Activated T-cell treated with anti-CD3 and anti-CD28 coated beads, Interleukin-2, amount 50 U/mL, for 4 hours (primary cell): ENCODE measurements around the gene ATE1. TPM values are rescaled to one million over a fixed set of nuclear protein-coding genes. Genes with fewer than 3 reads are reported as not detected.
"Not testable (repeated sequence)": the region's sequence is repeated elsewhere in the genome, so short reads cannot be mapped to it uniquely, and the experiment has no call there.

Source experiments
- ATAC-seq, 2 donors: fragments of 200-7000 bp; cut with Tn5 transposase; one replicate each; pipeline ENCODE4 v1.10.0; 2021
- DNase-seq: peaks from one replicate; pipeline ENCODE4 v3.0.0-alpha.2; 2020
- H3K27me3 Mint-ChIP-seq: one replicate; pipeline ENCODE4 v1.8.0; 2021; ENCODE audit warnings: low read depth, mixed read lengths
- H3K36me3 Mint-ChIP-seq: one replicate; pipeline ENCODE4 v1.8.0; 2022; ENCODE audit warnings: mixed read lengths; ENCODE audit not compliant: insufficient read depth
- H3K4me1 Mint-ChIP-seq: one replicate; pipeline ENCODE4 v1.8.0; 2021; ENCODE audit warnings: low read depth, mixed read lengths
- H3K4me3 Mint-ChIP-seq: one replicate; pipeline ENCODE4 v1.8.0; 2021; ENCODE audit warnings: mild to moderate bottlenecking, moderate library complexity, mixed read lengths
- H3K9me3 Mint-ChIP-seq: one replicate; pipeline ENCODE4 v1.8.0; 2021; ENCODE audit warnings: mixed read lengths
- total RNA-seq, 3 donors: library from RNA; stranded (reverse); gene quantifications; one replicate each; pipeline ENCODE4 v1.2.1, GENCODE V29; 2021

ATE1 gene
- total RNA-seq, 3 donors from 2014 or later, result 33.6 to 41.2 (median 38.5) TPM

DNA sequence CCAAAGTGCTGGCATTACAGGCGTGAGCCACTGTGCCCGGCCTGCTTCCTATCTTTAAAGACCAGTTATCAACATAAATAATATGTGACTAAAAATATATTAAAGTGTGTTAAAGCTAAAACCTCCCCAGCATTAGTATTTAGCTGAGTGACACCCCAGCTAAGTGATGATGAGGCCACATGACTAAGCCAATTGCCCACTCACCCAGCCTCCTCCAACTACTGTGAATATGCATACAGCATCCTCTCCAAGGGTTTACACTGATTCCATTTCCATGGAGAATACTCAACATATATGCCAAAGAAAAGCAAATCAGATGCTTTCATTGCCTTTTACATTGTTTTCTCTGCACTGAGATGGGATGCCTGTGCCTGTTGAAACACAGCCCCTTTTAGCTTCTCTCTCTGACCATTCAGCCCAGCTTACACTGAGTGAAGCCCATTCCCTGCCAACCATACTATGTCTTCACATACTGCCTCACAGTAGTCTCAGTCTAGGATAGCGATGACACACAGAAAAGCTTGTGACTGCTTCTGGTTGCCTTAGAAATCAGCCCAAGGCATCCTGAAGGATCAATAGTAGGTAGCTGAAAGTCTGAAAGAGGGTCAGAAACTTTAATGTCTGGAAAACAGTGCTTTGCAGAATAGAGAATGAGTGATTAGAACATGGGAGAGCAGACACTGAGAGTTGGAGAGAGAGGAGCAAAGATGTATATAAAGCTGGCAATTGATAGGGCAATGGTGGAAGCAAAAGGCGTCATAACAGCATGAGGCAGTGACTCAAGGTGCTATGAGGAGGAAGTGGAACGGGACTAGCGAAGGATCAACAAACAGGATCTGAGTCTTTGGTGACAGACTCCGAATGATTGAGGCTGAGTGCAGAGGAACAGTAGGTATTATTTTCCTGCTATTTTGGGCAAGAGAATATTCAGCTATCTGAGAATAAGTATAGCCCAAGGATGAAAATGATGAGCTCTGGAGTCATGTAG lies 19.8 kb upstream of the ATE1 start:
- ATAC-seq, result no peak
- H3K27me3 Mint-ChIP-seq, result no peaks in the 10 kb centered on the region
- no peak for DNase-seq

GRCh38 chr10:121942749-121943416 lies 15.1 kb upstream of the ATE1 start:
- no peak for ATAC-seq
- Mint-ChIP-seq H3K27me3 (peaks cover 8% of the 10 kb centered on the region), H3K4me1 (no peaks in the 10 kb centered on the region), H3K9me3 (no peaks in the 10 kb centered on the region), H3K4me3 (no peak overlapping the region), H3K36me3 (no peaks in the 10 kb centered on the region)
- no peak for DNase-seq

More for the DNA sequence above, 19.8 kb upstream of the ATE1 start:
- Mint-ChIP-seq H3K4me1 (no peaks in the 10 kb centered on the region), H3K9me3 (no peaks in the 10 kb centered on the region), H3K4me3 (no peak overlapping the region), H3K36me3 (peaks cover 6% of the 10 kb centered on the region)

- Mint-ChIP-seq H3K9me3 (no peaks in the 10 kb centered on the region), H3K4me3 (no peak overlapping the region), H3K36me3 (no peaks in the 10 kb centered on the region), H3K27me3 (peaks cover 8% of the 10 kb centered on the region), H3K4me1 (no peaks in the 10 kb centered on the region)
- ATAC-seq (no peak), DNase-seq (no peak)
Observed at GRCh38 chr10:121941532-121941931, 13.7 kb upstream of the ATE1 start.

DNA sequence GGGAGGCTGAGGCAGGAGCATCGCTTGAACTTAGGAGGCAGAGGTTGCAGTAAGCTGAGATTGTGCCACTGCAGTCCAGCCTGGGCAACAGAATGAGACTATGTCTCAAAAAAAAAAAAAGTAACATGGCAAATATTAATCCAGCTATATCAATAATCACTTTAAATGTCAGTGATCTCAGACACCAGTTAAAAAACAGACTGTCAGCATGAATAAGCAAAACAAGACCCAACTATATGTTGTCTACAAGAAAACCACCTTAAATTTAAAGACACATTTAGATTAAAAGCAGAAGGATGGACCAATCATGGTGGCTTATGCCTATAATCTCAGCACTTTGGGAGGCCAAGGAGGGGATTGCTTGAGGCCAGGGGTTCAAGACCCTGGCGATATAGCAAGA lies 8.5 kb upstream of the ATE1 start:
- Mint-ChIP-seq H3K27me3 (peaks cover 8% of the 10 kb centered on the region), H3K4me1 (no peaks in the 10 kb centered on the region), H3K4me3 (no peak overlapping the region), H3K36me3 (no peaks in the 10 kb centered on the region), H3K9me3 (no peaks in the 10 kb centered on the region)
- no peak for ATAC-seq
- DNase-seq, result no peak

DNA sequence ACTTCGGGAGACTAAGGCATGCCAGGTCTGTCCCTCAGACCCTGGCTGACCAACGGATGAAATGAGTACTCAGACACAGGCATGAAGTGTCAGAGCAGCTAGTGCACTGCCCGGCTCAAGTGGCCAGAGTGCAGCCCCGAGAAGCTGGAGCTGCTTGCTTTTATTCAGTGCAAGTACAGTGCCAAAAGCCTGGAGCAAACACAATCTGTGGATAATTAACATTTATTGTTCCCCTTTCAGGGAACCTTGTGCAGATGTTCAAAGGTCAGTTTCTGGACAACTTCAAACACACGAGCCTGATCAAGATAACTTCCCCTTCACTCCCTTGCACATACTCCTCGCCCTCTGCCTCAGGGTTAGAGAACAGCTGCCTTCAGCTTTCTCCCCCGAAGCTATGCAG lies 7.9 kb upstream of the ATE1 start:
- H3K4me1 Mint-ChIP-seq, result no peaks in the 10 kb centered on the region
- ATAC-seq, result no peak
- no peak for DNase-seq
- no peaks in the 10 kb centered on the region for H3K9me3 Mint-ChIP-seq
- no peaks in the 10 kb centered on the region for H3K36me3 Mint-ChIP-seq
- H3K4me3 Mint-ChIP-seq, result no peak overlapping the region
- peaks cover 8% of the 10 kb centered on the region for H3K27me3 Mint-ChIP-seq

GRCh38 chr10:121930268-121931085 lies 2.6 kb upstream of the ATE1 start:
- Mint-ChIP-seq H3K4me3 (peak overlapping the region; percentile 93), H3K4me1 (peaks cover 25% of the 10 kb centered on the region)
- ATAC-seq, DNase-seq, H3K9me3 Mint-ChIP-seq, H3K27me3 Mint-ChIP-seq, H3K36me3 Mint-ChIP-seq: not testable (repeated sequence)

GRCh38 chr10:121929585-121930267 lies 1.9 kb upstream of the ATE1 start:
- not testable (repeated sequence) for H3K27me3 Mint-ChIP-seq, H3K36me3 Mint-ChIP-seq, ATAC-seq, DNase-seq, H3K9me3 Mint-ChIP-seq
- Mint-ChIP-seq H3K4me3 (peak overlapping the region; percentile 93), H3K4me1 (peaks cover 28% of the 10 kb centered on the region)

DNA sequence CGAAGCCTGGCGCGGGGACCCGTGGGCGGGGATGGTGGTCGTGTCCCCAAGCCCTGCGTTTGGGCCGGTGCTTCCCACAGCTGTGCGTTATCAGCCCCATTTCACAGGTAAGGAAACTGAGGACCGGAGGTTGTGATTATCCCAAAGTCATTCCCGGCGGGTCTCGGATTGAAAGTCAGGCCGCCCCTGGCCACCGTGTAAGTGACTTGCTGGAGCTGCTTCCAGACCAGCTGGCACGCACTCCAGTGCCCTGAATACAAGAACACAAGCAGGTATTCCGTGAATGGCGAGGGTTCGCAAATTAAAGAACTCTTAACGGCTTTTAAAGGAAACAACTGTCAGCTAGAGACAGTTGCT lies 675 bp upstream of the ATE1 start:
- peak overlapping the region; percentile 93 for H3K4me3 Mint-ChIP-seq
- H3K36me3 Mint-ChIP-seq, result peaks cover 2% of the 10 kb centered on the region
- H3K4me1 Mint-ChIP-seq, result peaks cover 28% of the 10 kb centered on the region
- no peaks in the 10 kb centered on the region for H3K27me3 Mint-ChIP-seq
- no peak for DNase-seq
- ATAC-seq, result no peak
- H3K9me3 Mint-ChIP-seq, result no peaks in the 10 kb centered on the region

DNA sequence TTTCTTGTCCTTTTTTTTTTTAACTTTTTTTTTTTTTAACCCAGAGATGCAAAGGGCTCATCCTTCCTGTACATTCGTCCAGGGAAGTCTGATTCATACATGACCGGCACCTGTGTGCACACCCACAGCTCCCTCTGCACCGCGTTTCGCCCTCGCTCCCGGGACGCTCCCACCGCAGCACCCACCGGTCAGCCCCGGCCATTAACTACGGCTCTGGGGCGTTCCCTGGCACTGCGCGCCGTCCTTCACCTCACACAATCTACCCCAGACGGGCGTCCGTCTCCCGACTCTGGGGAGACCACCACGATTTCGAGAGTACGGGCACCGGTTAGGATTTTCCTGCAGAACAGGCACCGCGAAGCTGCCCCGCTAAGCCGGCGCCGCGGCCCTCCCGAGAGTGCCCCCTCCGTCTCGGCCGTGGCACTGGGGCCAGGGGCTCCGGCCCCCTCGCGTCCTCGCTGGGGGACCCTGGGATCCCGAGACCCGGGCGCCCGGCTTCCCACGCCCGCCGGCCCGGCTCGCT lies 452 bp downstream of the ATE1 start:
- DNase-seq (peak; percentile 9), ATAC-seq (peak; percentile 41 to 47)
- H3K27me3 Mint-ChIP-seq, result no peaks in the 10 kb centered on the region
- peaks cover 9% of the 10 kb centered on the region for H3K36me3 Mint-ChIP-seq
- H3K4me1 Mint-ChIP-seq, result peaks cover 28% of the 10 kb centered on the region
- H3K9me3 Mint-ChIP-seq, result no peaks in the 10 kb centered on the region
- H3K4me3 Mint-ChIP-seq, result peak overlapping the region; percentile 93

GRCh38 chr10:121926671-121927317 lies 1.0 kb downstream of the ATE1 start:
- no peaks in the 10 kb centered on the region for H3K9me3 Mint-ChIP-seq
- H3K36me3 Mint-ChIP-seq, result peaks cover 9% of the 10 kb centered on the region
- H3K27me3 Mint-ChIP-seq, result no peaks in the 10 kb centered on the region
- H3K4me3 Mint-ChIP-seq, result peak overlapping the region; percentile 93
- ATAC-seq (no peak), DNase-seq (no peak)
- peaks cover 28% of the 10 kb centered on the region for H3K4me1 Mint-ChIP-seq

DNA sequence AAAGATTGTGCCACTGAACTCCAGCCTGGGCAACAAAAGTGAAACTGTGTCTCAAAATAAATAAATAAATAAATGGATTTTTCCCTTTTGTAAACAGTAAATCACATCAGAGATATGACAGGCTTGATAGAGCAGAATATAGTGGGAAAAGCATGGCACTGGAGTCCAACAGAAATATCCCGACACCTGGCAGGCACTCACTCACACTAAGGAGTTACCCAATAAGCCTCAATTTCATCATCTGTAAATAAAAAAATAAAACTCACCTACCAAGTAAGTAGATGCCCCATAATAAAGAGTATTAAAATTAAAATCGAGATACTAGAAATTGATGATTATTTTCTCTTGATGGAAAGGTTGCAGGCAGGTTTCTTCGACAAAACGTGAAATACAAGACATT lies 1.7 kb downstream of the ATE1 start:
- H3K36me3 Mint-ChIP-seq, result peaks cover 12% of the 10 kb centered on the region
- DNase-seq (no peak), ATAC-seq (no peak)
- peaks cover 28% of the 10 kb centered on the region for H3K4me1 Mint-ChIP-seq
- no peaks in the 10 kb centered on the region for H3K27me3 Mint-ChIP-seq
- H3K9me3 Mint-ChIP-seq, result no peaks in the 10 kb centered on the region
- peak overlapping the region; percentile 26 for H3K4me3 Mint-ChIP-seq

GRCh38 chr10:121921238-121921931 lies 6.4 kb downstream of the ATE1 start:
- no peak overlapping the region for H3K4me3 Mint-ChIP-seq
- ATAC-seq, result no peak
- peaks cover 20% of the 10 kb centered on the region for H3K36me3 Mint-ChIP-seq
- H3K4me1 Mint-ChIP-seq, result peaks cover 5% of the 10 kb centered on the region
- H3K27me3 Mint-ChIP-seq, result no peaks in the 10 kb centered on the region
- DNase-seq, result no peak
- H3K9me3 Mint-ChIP-seq, result no peaks in the 10 kb centered on the region

DNA sequence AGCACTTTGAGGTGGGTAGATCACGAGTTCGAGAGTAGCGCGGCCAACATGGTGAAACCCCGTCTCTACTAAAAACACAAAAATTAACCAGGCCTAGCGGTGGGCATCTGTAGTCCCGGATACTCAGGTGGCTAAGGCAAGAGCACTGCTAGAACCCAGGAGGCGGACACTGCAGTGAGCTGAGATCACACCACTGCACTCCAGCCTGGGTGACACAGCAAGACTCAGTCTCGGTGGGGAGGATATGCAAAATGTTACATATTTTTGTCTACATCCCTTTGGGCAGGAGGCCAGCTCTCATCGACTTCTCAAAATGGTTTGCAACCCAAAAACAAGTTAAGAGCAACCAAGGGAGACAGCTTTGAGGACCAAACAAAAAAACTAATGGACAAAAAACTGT lies 8.2 kb downstream of the ATE1 start:
- Mint-ChIP-seq H3K4me1 (no peaks in the 10 kb centered on the region), H3K9me3 (no peaks in the 10 kb centered on the region), H3K36me3 (peaks cover 25% of the 10 kb centered on the region), H3K27me3 (no peaks in the 10 kb centered on the region), H3K4me3 (no peak overlapping the region)
- ATAC-seq, result no peak
- DNase-seq, result no peak
